Right lobe of liver (tissue), 4 donors: Measurements from ENCODE around the gene ADGRF4.

Experiments
- CTCF ChIP-seq, 4 donors: fragments of 200-600 bp in 3 of 4; fragments of 450-650 bp in 1 of 4; IDR thresholded peaks; one replicate each; pipeline versions ENCODE4 v1.5.1 to v1.8.0; 2016 to 2022; ENCODE audit warnings: antibody characterized with exemption in 4 of 4, mild to moderate bottlenecking in 2 of 4
- POLR2A ChIP-seq: fragments of 450-650 bp; IDR thresholded peaks from one replicate; pipeline ENCODE4 v1.6.1; 2017; ENCODE audit warnings: antibody characterized with exemption, mild to moderate bottlenecking
- donor health status: DM: no; HTN: no; CAD: no.
- donor health status: DM: no; HTN: no; CAD: no.
- donor health status: DM: no; HTN: yes; CAD: no.

DNA sequence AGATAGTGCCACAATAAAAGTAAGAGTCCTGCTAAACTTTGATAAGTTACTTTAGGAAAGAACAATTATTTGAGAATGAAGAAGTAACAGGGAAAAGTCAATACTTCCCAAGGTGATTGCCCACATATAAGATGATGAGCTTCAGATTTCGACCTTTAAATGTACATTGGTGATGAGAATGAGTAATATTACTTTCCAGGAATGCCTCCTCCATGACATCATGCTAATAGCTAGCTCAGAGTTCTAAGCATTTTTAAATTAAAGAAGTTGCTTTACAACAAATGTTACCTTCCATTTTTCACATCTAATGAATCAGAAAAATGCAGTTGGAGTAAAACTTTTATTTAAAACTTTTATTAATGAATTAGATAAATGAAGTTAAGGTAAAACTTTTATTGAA, 61.0 kb downstream of the ADGRF4 start:
- TF ChIP-seq CTCF (IDR thresholded peaks at IDR 0.05) (no peak), POLR2A (no peak)
